HG03139 (cell line): ENCODE measurements around the gene NSD1.
"Not testable (repeated sequence)": the region's sequence is repeated elsewhere in the genome, so short reads cannot be mapped to it uniquely, and the experiment has no call there.

Experiments used
- ATAC-seq: cut with Tn5 transposase; IDR thresholded peaks from one replicate; pipeline ENCODE4 v1.9.1; 2021; ENCODE audit not compliant: unreplicated experiment

The NSD1 gene

GRCh38 chr5:177228751-177229150, 95.2 kb downstream of the NSD1 start:
- ATAC-seq: no peak

- no peak for ATAC-seq
These were observed 97.1 kb downstream of the NSD1 start for GRCh38 chr5:177230660-177231059.

- no peak for ATAC-seq
These were observed 98.1 kb downstream of the NSD1 start for GRCh38 chr5:177231479-177232250.

GRCh38 chr5:177232358-177232757, 98.8 kb downstream of the NSD1 start:
- ATAC-seq: no peak

GRCh38 chr5:177232761-177233160, 99.2 kb downstream of the NSD1 start:
- ATAC-seq: no peak

GRCh38 chr5:177233206-177233605, 99.6 kb downstream of the NSD1 start:
- ATAC-seq: no peak

GRCh38 chr5:177233802-177234201, 100.2 kb downstream of the NSD1 start:
- ATAC-seq: no peak

- no peak for ATAC-seq
These were observed 101.3 kb downstream of the NSD1 start for GRCh38 chr5:177234841-177235240.

GRCh38 chr5:177241768-177242167, 108.2 kb downstream of the NSD1 start:
- no peak for ATAC-seq

- no peak for ATAC-seq
These were observed 108.7 kb downstream of the NSD1 start for GRCh38 chr5:177242304-177242703.

GRCh38 chr5:177249761-177250537, 116.4 kb downstream of the NSD1 start:
- ATAC-seq: no peak

GRCh38 chr5:177253252-177253651, 119.7 kb downstream of the NSD1 start:
- ATAC-seq: no peak

GRCh38 chr5:177256296-177256695, 122.7 kb downstream of the NSD1 start:
- no peak for ATAC-seq

GRCh38 chr5:177258711-177259110, 125.1 kb downstream of the NSD1 start:
- ATAC-seq: not testable (repeated sequence)

GRCh38 chr5:177260961-177261360, 127.4 kb downstream of the NSD1 start:
- ATAC-seq: no peak

- ATAC-seq: no peak
These were observed 127.9 kb downstream of the NSD1 start for GRCh38 chr5:177261510-177261909.

GRCh38 chr5:177264178-177264577, 130.6 kb downstream of the NSD1 start:
- no peak for ATAC-seq

GRCh38 chr5:177265395-177265794, 131.8 kb downstream of the NSD1 start:
- no peak for ATAC-seq

- no peak for ATAC-seq
These were observed 135.8 kb downstream of the NSD1 start for GRCh38 chr5:177269232-177269895.

- no peak for ATAC-seq
These were observed 136.4 kb downstream of the NSD1 start for GRCh38 chr5:177269976-177270375.

- ATAC-seq: no peak
These were observed 137.1 kb downstream of the NSD1 start for GRCh38 chr5:177270653-177271052.

- no peak for ATAC-seq
These were observed 137.5 kb downstream of the NSD1 start for GRCh38 chr5:177271113-177271512.
